GM10248 (cell line): Measurements from ENCODE around the gene BTBD17.
"Not testable (repeated sequence)": the region's sequence is repeated elsewhere in the genome, so short reads cannot be mapped to it uniquely, and the experiment has no call there.

Experiments used
- CTCF ChIA-PET: fragments of 300-600 bp; sonication (Branson Sonifier 250); formaldehyde crosslinking; extraction: SDS; loops from one replicate; lab custom pipeline; 2021; ENCODE audit warnings: antibody characterized with exemption; lab: Yijun Ruan, JAX
- POLR2A ChIA-PET: fragments of 350-650 bp; sonication (Branson Sonifier 250); formaldehyde crosslinking; extraction: SDS; loops from one replicate; lab custom pipeline; 2020; ENCODE audit warnings: antibody characterized with exemption; lab: Yijun Ruan, JAX
- DNase-seq: peaks from one replicate; pipeline ENCODE4 v3.0.0; 2012; ENCODE audit errors: extremely low spot score
- CTCF ChIP-seq: IDR thresholded peaks from 2 replicates; pipeline ENCODE4 v1.5.1; 2012; ENCODE audit warnings: mild to moderate bottlenecking, low read depth; ENCODE audit errors: extremely low read depth, missing control alignments, control extremely low read depth

Gene BTBD17, protein sequence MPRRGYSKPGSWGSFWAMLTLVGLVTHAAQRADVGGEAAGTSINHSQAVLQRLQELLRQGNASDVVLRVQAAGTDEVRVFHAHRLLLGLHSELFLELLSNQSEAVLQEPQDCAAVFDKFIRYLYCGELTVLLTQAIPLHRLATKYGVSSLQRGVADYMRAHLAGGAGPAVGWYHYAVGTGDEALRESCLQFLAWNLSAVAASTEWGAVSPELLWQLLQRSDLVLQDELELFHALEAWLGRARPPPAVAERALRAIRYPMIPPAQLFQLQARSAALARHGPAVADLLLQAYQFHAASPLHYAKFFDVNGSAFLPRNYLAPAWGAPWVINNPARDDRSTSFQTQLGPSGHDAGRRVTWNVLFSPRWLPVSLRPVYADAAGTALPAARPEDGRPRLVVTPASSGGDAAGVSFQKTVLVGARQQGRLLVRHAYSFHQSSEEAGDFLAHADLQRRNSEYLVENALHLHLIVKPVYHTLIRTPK

DNA sequence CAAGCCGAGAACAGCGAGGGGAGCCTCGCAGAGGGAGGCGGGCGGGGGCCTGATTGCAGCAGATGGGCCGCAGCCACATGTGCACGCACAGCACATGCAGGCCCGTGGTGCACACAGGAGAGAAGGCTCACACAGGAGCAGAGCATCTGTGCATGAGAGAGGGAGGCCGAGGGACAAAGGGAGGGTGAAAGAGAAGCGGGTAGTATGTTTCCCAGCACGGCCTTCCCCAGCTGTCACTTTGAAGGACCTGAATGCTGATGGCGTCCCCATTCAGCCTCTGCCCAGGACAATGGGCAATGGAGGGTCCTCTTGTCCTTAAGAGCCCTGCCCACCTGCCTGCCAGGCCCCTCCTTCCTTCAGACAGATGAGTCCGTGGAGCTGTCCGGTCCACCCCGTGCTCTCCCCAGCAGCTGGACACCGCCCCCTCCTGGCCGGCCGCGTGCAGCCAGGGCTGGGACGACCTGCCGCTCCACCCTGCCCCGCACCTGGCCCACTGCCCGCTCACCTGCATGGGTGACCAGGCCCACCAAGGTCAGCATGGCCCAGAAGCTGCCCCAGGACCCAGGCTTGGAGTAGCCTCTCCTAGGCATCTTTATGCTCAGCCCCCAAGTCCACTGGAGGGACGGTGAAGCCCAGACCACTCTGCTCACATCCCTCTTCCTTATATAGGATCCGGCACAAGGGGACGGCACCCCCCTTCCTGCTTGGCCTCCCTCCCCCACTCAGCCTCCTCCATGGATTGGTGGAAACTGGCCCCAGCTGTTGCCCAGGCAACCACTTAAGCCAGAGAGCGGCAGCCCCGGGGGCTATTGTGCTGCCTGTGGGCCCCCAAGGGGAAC is at the start of gene BTBD17:
Gene BTBD17 (minus strand): TSS at position 639 of the 839 bp plus-strand sequence. CDS start 49 bp downstream, at position 590.
- POLR2A ChIA-PET, result no interaction called here
- peak; percentile 62 for TF ChIP-seq CTCF
- CTCF ChIA-PET, result interaction anchor here (0.6 to 6.2 kb wide), 18 partner anchors 8 to 932 kb away, joined by 3 to 50 read pairs (median 4); partner anchors contain the start of gene RPL38
- peak; percentile 65 for DNase-seq

GRCh38 chr17:74410001-74410443 is 48.4 kb upstream of the BTBD17 start:
- ChIA-PET POLR2A (no interaction called here), CTCF (interaction anchor here (0.8 to 4.2 kb wide), 5 partner anchors 15 to 47 kb away, joined by 3 to 27 read pairs (median 3); no protein-coding TSS in a partner anchor)
- no peak for TF ChIP-seq CTCF
- DNase-seq, result no peak

- no peak for TF ChIP-seq CTCF
- ChIA-PET CTCF (interaction anchor here (1.0 to 4.2 kb wide), 5 partner anchors 16 to 49 kb away, joined by 3 to 27 read pairs (median 4); no protein-coding TSS in a partner anchor), POLR2A (no interaction called here)
Observed at GRCh38 chr17:74408815-74409214, 47.1 kb upstream of the BTBD17 start.

GRCh38 chr17:74408262-74408661 is 46.6 kb upstream of the BTBD17 start:
- POLR2A ChIA-PET, result no interaction called here
- no peak for DNase-seq
- CTCF ChIA-PET, result interaction anchor here (0.7 to 4.2 kb wide), 7 partner anchors 12 to 83 kb away, joined by 3 to 27 read pairs (median 3); no protein-coding TSS in a partner anchor
- TF ChIP-seq CTCF, result no peak

More at GRCh38 chr17:74408815-74409214, 47.1 kb upstream of the BTBD17 start:
- no peak for DNase-seq

DNA sequence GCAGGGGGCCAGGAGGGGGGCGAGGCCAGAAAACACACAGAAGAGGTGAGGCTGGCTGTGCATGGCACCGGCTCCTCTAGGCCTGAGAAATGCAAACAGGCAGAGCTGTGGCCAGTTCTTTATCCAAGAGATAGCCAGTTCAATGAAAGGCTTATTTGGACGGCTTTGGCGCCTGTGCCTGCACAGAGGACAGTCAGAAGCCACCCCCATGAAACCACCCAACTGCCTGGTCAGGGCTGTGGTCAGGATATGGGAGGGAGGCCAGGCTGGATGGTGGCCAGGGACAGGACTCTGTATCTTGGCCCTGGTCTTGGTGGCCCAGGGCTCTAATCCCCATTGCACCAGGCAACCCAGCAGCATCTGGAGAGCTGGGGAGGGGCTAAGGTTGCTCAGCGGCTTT is 45.7 kb upstream of the BTBD17 start:
- no peak for DNase-seq
- POLR2A ChIA-PET, result no interaction called here
- CTCF ChIA-PET, result interaction anchor here (0.7 to 4.2 kb wide), 7 partner anchors 13 to 84 kb away, joined by 3 to 27 read pairs (median 3); partner anchors contain the start of gene GPR142
- TF ChIP-seq CTCF, result no peak

DNA sequence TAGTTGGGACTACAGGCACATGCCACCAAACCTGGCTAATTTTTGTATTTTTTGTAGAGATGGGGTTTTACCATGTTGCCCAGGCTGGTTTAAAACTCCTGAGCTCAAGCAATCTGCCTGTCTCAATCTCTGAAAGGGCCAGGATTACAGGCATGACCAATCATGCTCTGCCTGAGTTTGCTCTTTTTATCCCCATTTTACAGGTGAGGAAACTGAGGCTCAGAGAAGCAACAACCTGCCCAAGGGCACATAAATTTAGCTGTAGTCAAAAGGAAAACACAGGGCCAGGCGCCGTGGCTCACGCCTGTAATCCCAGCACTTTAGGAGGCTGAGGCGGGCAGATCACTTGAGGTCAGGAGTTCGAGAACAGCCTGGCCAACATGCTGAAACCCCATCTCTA is 43.6 kb upstream of the BTBD17 start:
- POLR2A ChIA-PET, DNase-seq: not testable (repeated sequence)
- CTCF ChIA-PET, result interaction anchor here (1.0 to 1.8 kb wide), 2 partner anchors 47 to 52 kb away, joined by 3 to 6 read pairs; no protein-coding TSS in a partner anchor
